ENCODE measurements around the gene CBLL1.

The CBLL1 gene

DNA sequence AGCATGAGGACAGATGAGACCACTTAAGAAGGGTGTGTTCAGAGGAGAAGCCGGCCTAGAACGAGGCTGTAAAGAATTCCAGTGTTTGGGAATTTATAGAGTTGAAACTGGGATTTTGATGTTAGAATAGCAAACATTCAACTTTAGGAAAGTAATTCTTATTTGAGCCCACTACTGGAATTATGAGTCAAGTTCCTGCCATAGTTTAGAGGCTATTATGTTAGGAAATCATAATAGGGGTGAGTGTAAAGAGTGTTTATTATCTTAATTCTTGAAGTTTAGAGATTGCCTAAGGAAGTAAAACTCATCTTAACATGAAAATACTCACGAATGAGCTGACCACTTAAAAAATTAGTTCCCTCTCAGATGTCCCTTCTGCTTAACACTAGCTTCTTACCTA is 2.1 kb downstream of the CBLL1 start:
- no peak for DNase-seq

- DNase-seq, result no peak
Measured at GRCh38 chr7:107751113-107751512, 7.2 kb downstream of the CBLL1 start.

GRCh38 chr7:107754642-107755041 is 10.7 kb downstream of the CBLL1 start:
- DNase-seq, result no peak

DNA sequence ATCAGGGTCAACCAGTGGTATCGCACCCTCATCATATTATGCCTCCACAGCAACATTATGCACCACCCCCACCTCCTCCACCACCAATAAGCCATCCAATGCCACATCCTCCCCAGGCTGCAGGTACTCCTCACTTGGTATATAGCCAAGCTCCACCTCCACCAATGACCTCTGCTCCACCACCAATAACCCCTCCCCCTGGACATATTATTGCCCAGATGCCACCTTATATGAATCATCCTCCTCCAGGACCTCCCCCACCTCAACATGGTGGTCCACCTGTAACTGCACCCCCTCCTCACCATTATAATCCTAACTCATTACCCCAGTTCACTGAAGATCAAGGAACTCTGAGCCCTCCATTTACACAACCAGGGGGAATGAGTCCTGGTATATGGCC is 14.7 kb downstream of the CBLL1 start:
- DNase-seq, result no peak

GRCh38 chr7:107767391-107767790 is 23.4 kb downstream of the CBLL1 start:
- DNase-seq, result no peak

- DNase-seq, result no peak
Measured at GRCh38 chr7:107768263-107768662, 24.3 kb downstream of the CBLL1 start.

DNA sequence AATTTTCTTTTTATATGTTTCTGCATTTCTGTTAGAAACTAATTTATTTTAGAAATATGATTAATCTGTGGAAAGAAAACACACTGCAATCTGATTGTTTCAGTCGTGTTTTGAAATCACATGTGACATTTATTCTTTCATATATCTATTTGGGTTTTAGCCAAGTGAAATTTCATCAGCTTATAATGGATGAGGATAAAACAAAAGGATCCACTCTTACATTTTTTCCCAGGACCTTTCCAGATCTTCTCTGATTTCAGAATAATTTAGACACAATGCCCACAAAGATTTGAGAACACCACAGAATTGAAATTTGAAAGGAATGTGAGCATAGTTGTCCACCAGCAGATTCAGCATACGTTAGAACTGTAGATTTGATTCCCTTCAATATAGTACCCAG is 29.1 kb downstream of the CBLL1 start:
- DNase-seq, result no peak

DNA sequence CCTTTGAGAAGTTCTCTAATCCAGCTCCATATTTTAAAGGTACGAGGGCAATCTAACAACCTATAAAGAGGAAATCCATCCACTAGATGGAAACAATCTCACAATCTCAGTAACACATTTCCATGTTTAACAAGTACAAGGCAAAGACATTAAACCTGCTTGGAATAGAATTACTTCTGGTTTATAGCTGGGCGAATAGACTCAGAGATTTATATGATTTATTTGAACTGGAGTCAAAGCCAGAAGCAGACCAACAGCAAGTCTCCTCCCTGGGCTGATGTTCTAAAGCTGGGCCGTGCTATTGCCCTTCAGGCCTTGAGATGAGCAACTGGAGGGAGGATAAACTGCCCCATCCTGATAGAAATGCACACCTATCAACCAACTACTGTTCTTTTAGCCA is 33.8 kb downstream of the CBLL1 start:
- no peak for DNase-seq

DNA sequence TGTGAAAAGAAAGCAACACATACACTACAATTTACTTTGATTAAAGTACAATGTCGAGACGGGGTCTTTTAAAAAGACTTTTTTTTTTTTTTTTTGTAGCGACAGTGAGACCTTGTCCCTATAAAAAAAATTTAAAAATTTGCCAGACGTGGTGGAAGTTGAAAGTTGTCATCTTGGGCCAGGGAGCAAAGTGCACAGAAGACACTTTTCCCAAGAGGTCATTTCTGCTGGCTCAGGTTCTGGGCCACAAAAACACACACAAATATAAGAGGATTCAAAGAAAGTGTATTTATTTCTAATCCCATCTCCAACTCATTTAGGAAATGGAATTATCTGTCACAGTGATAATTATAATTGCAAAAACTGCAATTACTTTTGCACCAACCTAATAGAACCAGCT is 34.3 kb downstream of the CBLL1 start:
- no peak for DNase-seq

- no peak for DNase-seq
Measured at GRCh38 chr7:107779647-107780099, 35.7 kb downstream of the CBLL1 start.

- DNase-seq, result no peak
Measured at GRCh38 chr7:107782374-107782773, 38.4 kb downstream of the CBLL1 start.

- no peak for DNase-seq
Measured at GRCh38 chr7:107783648-107784047, 39.7 kb downstream of the CBLL1 start.

DNA sequence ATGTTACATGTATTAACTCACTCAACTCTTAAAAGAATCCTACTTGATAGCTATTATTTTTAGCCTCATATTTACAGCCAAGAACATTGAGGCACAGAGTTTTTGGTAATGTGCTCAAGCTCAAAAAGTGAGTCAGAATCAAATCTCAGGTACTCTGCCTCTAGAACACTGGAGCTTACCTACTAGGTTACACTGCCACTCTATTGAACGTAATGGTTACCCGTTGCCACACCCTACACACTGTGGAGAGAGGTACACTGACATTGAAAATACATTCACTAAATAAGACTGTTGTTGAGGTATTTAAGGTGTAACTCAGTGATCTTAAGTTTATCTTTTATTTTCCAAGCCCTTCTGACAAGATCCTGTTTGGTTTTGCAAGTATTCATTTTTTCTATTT is 41.2 kb downstream of the CBLL1 start:
- no peak for DNase-seq

DNA sequence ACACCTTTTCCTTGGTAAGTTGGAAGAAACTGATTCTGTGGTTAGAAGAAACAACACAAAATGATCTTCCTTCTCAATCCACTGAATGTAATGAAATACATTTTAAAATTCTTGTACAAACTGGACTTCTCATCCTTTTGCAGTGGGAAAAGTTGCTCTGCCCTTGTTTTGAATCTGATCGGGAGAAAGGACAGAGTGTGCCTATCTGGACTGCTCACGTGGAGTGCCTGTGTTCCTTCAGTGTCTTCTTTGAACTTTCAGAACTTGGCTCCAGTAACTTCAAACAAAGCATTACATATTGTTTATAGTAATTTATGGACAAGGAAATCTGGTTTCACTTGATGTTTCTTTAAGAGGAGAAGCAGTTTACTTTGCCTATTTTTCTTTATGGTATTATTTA is 42.0 kb downstream of the CBLL1 start:
- DNase-seq, result no peak

GRCh38 chr7:107788216-107788615 is 44.3 kb downstream of the CBLL1 start:
- DNase-seq, result no peak

- no peak for DNase-seq
Measured at GRCh38 chr7:107788662-107789061, 44.7 kb downstream of the CBLL1 start.

DNA sequence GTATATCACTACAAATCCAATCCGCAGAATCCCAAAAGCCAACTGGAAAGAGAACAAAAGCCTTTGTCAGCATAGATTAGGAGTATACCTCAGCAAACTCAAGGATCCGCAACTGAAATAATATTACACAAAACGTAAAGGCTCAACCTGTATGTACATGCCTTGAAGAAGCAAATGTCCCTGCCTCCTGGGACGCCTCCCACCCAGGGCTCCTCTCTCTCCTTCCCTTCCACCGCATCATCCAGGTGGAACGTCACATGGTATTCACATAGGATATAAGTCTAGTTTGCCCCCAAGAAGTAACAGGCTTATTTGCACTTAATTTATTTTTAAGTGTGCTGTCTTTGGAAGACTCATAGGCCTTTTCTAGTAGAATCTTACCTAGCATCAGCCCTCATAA is 45.7 kb downstream of the CBLL1 start:
- DNase-seq, result no peak

DNA sequence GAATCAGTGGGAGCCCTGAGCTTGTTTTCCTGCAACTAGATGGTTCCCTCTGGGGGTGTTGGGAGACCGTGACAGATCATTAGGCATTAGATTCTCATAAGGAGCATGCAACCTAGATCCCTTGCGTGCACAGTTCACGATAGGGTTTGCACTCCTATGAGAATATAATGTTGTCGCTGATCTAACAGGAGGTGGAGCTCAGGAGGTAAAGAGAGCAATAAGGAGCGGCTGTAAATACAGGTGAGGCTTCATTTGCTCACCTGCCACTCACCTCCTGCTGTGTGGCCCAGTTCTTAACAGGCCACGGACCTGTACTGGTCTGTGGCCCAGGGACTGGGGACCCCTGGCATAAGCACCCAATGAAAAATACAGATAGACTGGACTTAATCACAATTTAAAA is 48.4 kb downstream of the CBLL1 start:
- DNase-seq, result no peak

DNA sequence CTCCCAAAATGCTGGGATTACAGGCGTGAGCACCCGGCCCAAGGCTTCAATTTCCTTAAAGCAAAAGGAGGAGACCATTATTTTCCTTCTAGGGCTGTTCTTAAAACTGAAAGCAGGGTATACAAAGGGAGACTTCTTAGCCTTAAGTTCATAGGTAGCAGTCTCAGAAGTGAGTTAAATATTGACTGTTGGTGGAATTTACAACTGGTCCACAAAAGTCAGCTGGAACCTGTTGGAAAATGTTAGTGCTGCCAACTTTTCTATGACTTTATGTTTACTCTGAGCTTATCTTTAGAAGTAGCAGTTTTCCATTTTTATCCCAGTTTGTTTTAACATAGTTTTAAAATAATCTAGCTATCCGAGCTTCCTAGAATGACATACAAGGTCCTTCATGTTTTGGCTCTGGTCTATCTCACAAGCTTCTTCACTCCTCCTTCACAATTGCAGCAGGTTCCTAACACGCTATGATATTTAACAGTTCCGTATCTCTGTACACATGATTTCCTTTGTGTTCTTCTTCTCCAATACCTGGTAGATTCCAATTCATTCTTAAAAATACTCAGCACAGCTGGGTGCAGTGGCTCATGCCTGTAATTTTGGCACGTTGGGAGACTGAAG is 55.8 kb downstream of the CBLL1 start:
- no peak for DNase-seq

DNA sequence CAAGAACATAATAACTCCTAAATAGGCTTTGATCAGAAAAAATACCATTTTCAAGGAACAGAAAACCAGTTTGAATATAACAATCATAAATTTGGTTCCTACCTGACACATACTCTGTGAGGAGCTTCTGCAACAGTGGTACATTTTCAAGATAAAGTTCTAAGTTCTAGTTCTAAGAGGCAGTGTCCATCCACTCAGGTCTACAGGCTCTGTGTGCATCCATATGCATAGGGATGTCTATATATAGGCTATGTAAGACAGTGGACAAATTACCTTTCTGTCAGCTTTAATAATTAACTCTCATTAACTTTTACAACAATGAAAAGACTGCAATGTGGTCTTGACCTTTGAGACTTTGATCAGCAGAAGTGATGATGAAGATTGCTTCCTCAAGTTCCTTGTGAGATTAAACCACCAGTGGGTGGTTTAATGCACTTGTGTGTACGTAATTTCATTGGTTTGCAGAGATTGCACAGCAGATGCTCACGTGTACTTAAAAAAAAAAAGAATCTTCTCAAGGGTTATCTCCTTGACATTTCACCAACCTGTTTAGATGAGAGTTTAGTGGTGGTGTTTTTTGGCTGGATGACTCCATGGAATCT is 59.2 kb downstream of the CBLL1 start, which contains the start of gene SLC26A3:
Gene SLC26A3, minus strand, starts transcription at position 215 of the 602 bp plus-strand sequence. CDS start 8,714 bp downstream, outside the sequence.
- no peak for DNase-seq

DNA sequence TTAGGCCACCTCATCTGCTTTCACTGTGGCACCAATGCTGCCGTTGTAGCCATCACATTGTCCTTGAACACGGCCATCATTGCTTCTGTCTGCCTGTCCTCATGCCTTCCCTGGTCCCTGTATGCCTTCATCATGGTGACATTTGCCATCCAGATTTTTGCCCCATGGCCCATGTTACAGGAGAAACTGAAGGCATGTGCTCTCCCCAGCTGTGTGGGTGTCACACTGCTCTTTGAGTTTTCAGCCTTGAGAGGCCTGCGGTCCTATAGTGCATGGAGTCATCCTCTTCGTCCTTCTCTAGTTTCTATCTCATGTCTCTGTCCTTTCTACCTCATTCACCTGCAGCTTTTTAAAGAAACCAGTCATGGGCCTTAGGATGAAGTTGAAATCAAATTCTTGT is 65.2 kb downstream of the CBLL1 start:
- no peak for DNase-seq

DNA sequence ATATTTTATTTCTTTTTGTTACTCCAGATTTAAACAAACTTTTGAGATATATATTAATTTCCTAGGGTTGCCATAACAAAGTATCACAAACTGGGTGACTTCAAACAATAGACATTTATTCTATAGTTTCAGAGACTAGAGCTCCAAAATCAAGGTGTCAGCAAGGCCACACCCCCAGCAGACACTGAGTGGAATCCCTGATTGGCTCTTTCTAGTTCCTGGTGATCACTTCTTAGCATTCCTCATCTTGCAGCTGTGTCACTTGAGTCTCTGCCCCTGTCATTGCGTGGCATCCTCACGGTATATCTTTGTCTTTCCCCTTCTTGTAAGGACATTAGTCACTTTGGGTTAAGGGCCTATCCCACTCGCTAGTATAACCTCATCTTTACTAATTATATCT is 66.7 kb downstream of the CBLL1 start:
- DNase-seq, result no peak
